H1 (cell line): ENCODE measurements around the gene PLAC1. TPM values are rescaled to one million over a fixed set of nuclear protein-coding genes. Genes with fewer than 3 reads are reported as not detected.

ENCODE experiments used
- CTCF ChIA-PET: fragments of 300-600 bp; sonication (Branson Sonifier 250); formaldehyde crosslinking; loops from one replicate; lab custom pipeline; 2021; ENCODE audit not compliant: partially characterized antibody; lab: Charles Lee
- POLR2A ChIA-PET: fragments of 300-600 bp; sonication (Branson Sonifier 250); formaldehyde crosslinking; loops from one replicate; lab custom pipeline; 2021; ENCODE audit warnings: inconsistent platforms; ENCODE audit not compliant: partially characterized antibody; lab: Charles Lee
- DNase-seq, 2 experiments: peaks; one replicate each; pipeline versions ENCODE4 v3.0.0 to v3.0.0-alpha.2; 2010 to 2022; ENCODE audit warnings: low spot score in 2 of 2, low read depth in 1 of 2, mixed read lengths in 1 of 2
- FAIRE-seq: peaks from 2 replicates; lab custom pipeline; 2011; peaks lifted over from hg19 to GRCh38; lab: Jason Lieb, UNC
- H2AFZ ChIP-seq: 2 replicates; pipeline ENCODE4 v1.8.1; 2012; ENCODE audit warnings: low read length, inconsistent platforms
- H2AK5ac ChIP-seq: 2 replicates; pipeline ENCODE4 v1.6.1; 2013; ENCODE audit warnings: low read depth, low read length
- H2BK120ac ChIP-seq: replicated peaks from 2 replicates; pipeline ENCODE3; 2013; ENCODE audit warnings: low read depth, low read length, inconsistent platforms
- H2BK12ac ChIP-seq: 2 replicates; pipeline ENCODE4 v1.6.1; 2013; ENCODE audit warnings: low read depth, low read length
- H2BK15ac ChIP-seq: 2 replicates; pipeline ENCODE4 v1.6.1; 2013; ENCODE audit warnings: low read length
- H2BK20ac ChIP-seq: 2 replicates; pipeline ENCODE4 v1.6.1; 2013; ENCODE audit warnings: low read length
- H2BK5ac ChIP-seq: 2 replicates; pipeline ENCODE4 v1.6.1; 2013; ENCODE audit warnings: low read depth, low read length
- H3K14ac ChIP-seq: 2 replicates; pipeline ENCODE4 v1.6.1; 2013; ENCODE audit warnings: inconsistent platforms; ENCODE audit not compliant: insufficient read length
- H3K18ac ChIP-seq: 2 replicates; pipeline ENCODE4 v1.6.1; 2013; ENCODE audit warnings: low read length; ENCODE audit errors: extremely low read depth
- H3K23ac ChIP-seq: 2 replicates; pipeline ENCODE4 v1.6.1; 2013; ENCODE audit warnings: inconsistent platforms; ENCODE audit not compliant: insufficient read length
- H3K23me2 ChIP-seq: 2 replicates; pipeline ENCODE4 v1.6.1; 2013; ENCODE audit warnings: low read depth, low read length
- H3K27ac ChIP-seq: 2 replicates; pipeline ENCODE4 v1.6.1; 2011; ENCODE audit warnings: low read depth, low read length, inconsistent platforms
- H3K27me3 ChIP-seq, 4 experiments: replicated peaks in 1 of 4; 1 replicate in 1 of 4; 2 replicates in 3 of 4; pipeline versions ENCODE4 v1.6.1 to v1.8.1; 2011 to 2013; ENCODE audit warnings: low read length in 3 of 4, mild to moderate bottlenecking in 3 of 4, inconsistent platforms in 2 of 4, mixed read lengths in 2 of 4, moderate library complexity in 1 of 4; ENCODE audit not compliant: control insufficient read depth in 3 of 4, insufficient read depth in 3 of 4; ENCODE audit errors: extremely low read depth in 1 of 4
- H3K36me3 ChIP-seq, 4 experiments: 2 replicates each; pipeline versions ENCODE4 v1.6.1 to v1.8.1; 2011 to 2013; ENCODE audit warnings: mild to moderate bottlenecking in 4 of 4, low read length in 3 of 4, moderate library complexity in 2 of 4, control low read depth in 1 of 4, inconsistent platforms in 1 of 4; ENCODE audit not compliant: insufficient read depth in 4 of 4, control insufficient read depth in 2 of 4
- H3K4ac ChIP-seq: replicated peaks from 2 replicates; pipeline ENCODE3; 2013; ENCODE audit warnings: low read length, low read depth, mixed read lengths, inconsistent platforms; ENCODE audit not compliant: insufficient read length
- H3K4me1 ChIP-seq, 4 experiments: replicated peaks in 1 of 4; 1 replicate in 1 of 4; 2 replicates in 3 of 4; pipeline versions ENCODE4 v1.6.1 to v1.8.1; 2011 to 2013; ENCODE audit warnings: low read length in 3 of 4, inconsistent platforms in 2 of 4, mixed read lengths in 1 of 4; ENCODE audit not compliant: insufficient read depth in 4 of 4, control insufficient read depth in 3 of 4
- H3K4me2 ChIP-seq, 2 experiments: 2 replicates each; pipeline versions ENCODE4 v1.6.1 to v1.8.1; 2011 to 2013; ENCODE audit warnings: low read depth in 2 of 2, low read length in 2 of 2, control low read depth in 1 of 2, inconsistent platforms in 1 of 2, mild to moderate bottlenecking in 1 of 2; ENCODE audit not compliant: insufficient read depth in 1 of 2
- H3K4me3 ChIP-seq, 4 experiments: fragments of 200-600, 300-600 bp in 1 of 4; sonication (generic), shearing (Covaris generic), sonication (Bioruptor Twin) in 1 of 4; 2 replicates each; pipeline versions ENCODE4 v1.5.1 to v1.8.1; 2011 to 2016; ENCODE audit warnings: low read length in 4 of 4, low read depth in 3 of 4, control low read depth in 2 of 4, inconsistent platforms in 2 of 4, mild to moderate bottlenecking in 2 of 4, mixed read lengths in 1 of 4, moderate library complexity in 1 of 4; ENCODE audit not compliant: insufficient read depth in 2 of 4; ENCODE audit errors: extremely low read depth in 1 of 4
- H3K56ac ChIP-seq: replicated peaks from 2 replicates; pipeline ENCODE3; 2013; ENCODE audit warnings: low read depth, mild to moderate bottlenecking, mixed read lengths, low read length, inconsistent platforms; ENCODE audit not compliant: insufficient read length
- H3K79me1 ChIP-seq: 2 replicates; pipeline ENCODE4 v1.6.1; 2013; ENCODE audit warnings: low read depth, low read length, control low read depth
- H3K79me2 ChIP-seq, 2 experiments: 2 replicates each; pipeline versions ENCODE4 v1.6.1 to v1.8.1; 2012 to 2013; ENCODE audit warnings: low read length in 2 of 2, mild to moderate bottlenecking in 2 of 2, inconsistent platforms in 1 of 2; ENCODE audit not compliant: insufficient read depth in 2 of 2, control insufficient read depth in 1 of 2
- H3K9ac ChIP-seq, 4 experiments: replicated peaks in 1 of 4; 1 replicate in 1 of 4; 2 replicates in 3 of 4; pipeline versions ENCODE4 v1.6.1 to v1.8.1; 2011 to 2013; ENCODE audit warnings: low read depth in 3 of 4, low read length in 3 of 4, control low read depth in 2 of 4, mild to moderate bottlenecking in 2 of 4, moderate library complexity in 2 of 4, inconsistent platforms in 1 of 4; ENCODE audit errors: extremely low read depth in 1 of 4
- H3K9me3 ChIP-seq, 2 experiments: 2 replicates each; pipeline versions ENCODE4 v1.6.1 to v1.8.1; 2012 to 2013; ENCODE audit warnings: mild to moderate bottlenecking in 2 of 2, moderate library complexity in 2 of 2, control low read depth in 1 of 2, inconsistent platforms in 1 of 2, low read depth in 1 of 2, low read length in 1 of 2, mixed read lengths in 1 of 2; ENCODE audit not compliant: insufficient read depth in 2 of 2
- H4K20me1 ChIP-seq, 2 experiments: replicated peaks in 1 of 2; 2 replicates each; pipeline versions ENCODE3 to v1.8.1; 2011 to 2013; ENCODE audit warnings: inconsistent platforms in 2 of 2, low read length in 2 of 2, mild to moderate bottlenecking in 1 of 2; ENCODE audit not compliant: insufficient read depth in 2 of 2, control insufficient read depth in 1 of 2
- H4K5ac ChIP-seq: 2 replicates; pipeline ENCODE4 v1.6.1; 2013; ENCODE audit warnings: low read length, low read depth, mixed read lengths, inconsistent platforms; ENCODE audit not compliant: insufficient read length
- H4K8ac ChIP-seq: 2 replicates; pipeline ENCODE4 v1.8.0; 2013; ENCODE audit warnings: mild to moderate bottlenecking, moderate library complexity, low read length, inconsistent platforms; ENCODE audit not compliant: insufficient read depth; ENCODE audit errors: extremely low read depth
- H4K91ac ChIP-seq: replicated peaks from 2 replicates; pipeline ENCODE3; 2013; ENCODE audit warnings: low read length, mixed read lengths, inconsistent platforms; ENCODE audit not compliant: insufficient read length
- EGR1 ChIP-seq: IDR thresholded peaks from 2 replicates; pipeline ENCODE4 v1.6.1; 2011; ENCODE audit warnings: low read depth, low read length, borderline replicate concordance
- HDAC2 ChIP-seq, 2 experiments: fragments of 300-600 bp in 1 of 2; sonication (generic) in 1 of 2; IDR thresholded peaks; 2 replicates each; pipeline ENCODE4 v1.6.1; 2011 to 2012; ENCODE audit warnings: low read depth in 2 of 2, low read length in 2 of 2, mild to moderate bottlenecking in 2 of 2, moderate library complexity in 2 of 2, borderline replicate concordance in 1 of 2, inconsistent platforms in 1 of 2
- HDAC6 ChIP-seq: IDR thresholded peaks from one replicate; pipeline ENCODE4 v1.7.1; 2012; ENCODE audit warnings: low read depth, mild to moderate bottlenecking, inconsistent platforms, low read length, moderate library complexity
- JUND ChIP-seq: IDR thresholded peaks from 2 replicates; pipeline ENCODE4 v1.6.1; 2011; ENCODE audit warnings: mild to moderate bottlenecking, improper control_type of control experiment, low read length
- KDM4A ChIP-seq: IDR thresholded peaks from one replicate; pipeline ENCODE4 v1.7.1; 2012; ENCODE audit warnings: low read depth, mild to moderate bottlenecking, moderate library complexity, low read length, inconsistent platforms; ENCODE audit not compliant: severe bottlenecking
- KDM5A ChIP-seq: fragments of 200-600 bp; IDR thresholded peaks from 2 replicates; pipeline ENCODE4 v1.7.1; 2012; ENCODE audit warnings: mild to moderate bottlenecking, low read length, inconsistent platforms, mixed read lengths
- MAFK ChIP-seq: IDR thresholded peaks from 2 replicates; pipeline ENCODE4 v1.6.1; 2012; ENCODE audit warnings: low read depth, mild to moderate bottlenecking, improper control_type of control experiment, low read length
- NRF1 ChIP-seq: IDR thresholded peaks from 2 replicates; pipeline ENCODE4 v1.6.1; 2011; ENCODE audit warnings: mild to moderate bottlenecking, low read depth, low read length, improper control_type of control experiment
- POLR2A ChIP-seq, 2 experiments: IDR thresholded peaks; 1 replicate in 1 of 2; 2 replicates in 1 of 2; pipeline ENCODE4 v1.6.1; 2011; ENCODE audit warnings: low read depth in 2 of 2, low read length in 2 of 2, mild to moderate bottlenecking in 2 of 2; ENCODE audit errors: control extremely low read depth in 1 of 2
- RFX5 ChIP-seq: IDR thresholded peaks from 2 replicates; pipeline ENCODE4 v1.6.1; 2011; ENCODE audit warnings: low read depth, low read length, improper control_type of control experiment, borderline replicate concordance
- SP1 ChIP-seq: IDR thresholded peaks from 2 replicates; pipeline ENCODE4 v1.6.1; 2011; ENCODE audit warnings: low read depth, low read length
- WGBS, 2 experiments: shearing (Covaris generic) in 1 of 2; methylation state at CpG; one replicate each; pipeline versions ENCODE4 v1.1.6 to v1.1.7; 2013 to 2015; ENCODE audit warnings: low lambda C conversion rate in 2 of 2, mixed read lengths in 2 of 2, inconsistent platforms in 1 of 2, low coverage in 1 of 2, missing lambda C conversion rate in 1 of 2; ENCODE audit not compliant: insufficient replicate concordance in 2 of 2, insufficient coverage in 1 of 2, insufficient read length in 1 of 2; ENCODE audit errors: extremely low coverage in 1 of 2, missing lambda C conversion rate in 1 of 2; 5-methylcytosine and 5-hydroxymethylcytosine counted together
- polyA plus RNA-seq, 7 experiments: library from polyadenylated mRNA; depleted of rRNA in 3 of 7; stranded (reverse) in 5 of 7; unstranded in 2 of 7; fragments of >200 nt in 5 of 7; fragments of 200-250 nt in 2 of 7; gene quantifications; 1 replicate in 5 of 7; 2 replicates in 1 of 7; 4 replicates in 1 of 7; pipeline versions ENCODE4 v1.2.1 to v1.2.3, GENCODE V29; 2011 to 2013; ENCODE audit warnings: missing spikeins in 2 of 7, mixed read lengths in 2 of 7
- total RNA-seq: library from RNA; stranded (reverse); fragmentation: NEBNext Ultra II Directional; extraction: Animal tissue kit (Norgen Biotek cat#: 25700); gene quantifications from 2 replicates; pipeline ENCODE4 v1.2.1, GENCODE V29; 2021

Gene PLAC1
- total and polyA plus RNA-seq, 2 of the 8 experiments (the other 6 are each of a cell fraction or from before 2014, with no cell fraction given) = 1.8 TPM; not detected in 1

DNA sequence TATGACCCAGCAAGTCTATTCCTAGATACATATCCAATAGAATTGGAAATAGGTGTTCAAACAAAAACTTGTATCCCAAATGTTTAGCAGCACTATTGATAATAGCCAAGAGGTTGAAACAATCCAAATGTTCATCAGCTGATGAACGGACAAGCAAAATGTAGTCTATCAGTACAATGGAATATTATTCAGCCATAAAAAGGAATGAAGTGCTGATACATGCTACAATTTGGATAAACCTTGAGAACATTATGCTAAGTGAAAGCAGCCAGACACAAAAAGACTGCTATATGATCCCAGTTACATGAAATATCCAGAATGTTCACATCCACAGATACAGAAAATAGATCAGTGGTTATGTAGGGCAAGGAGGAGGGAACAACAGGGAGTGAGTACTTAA lies 50.1 kb downstream of the PLAC1 start:
- no peaks in the 10 kb centered on the region for H4K20me1 ChIP-seq
- H3K4me2 ChIP-seq = no peak overlapping the region
- H3K27ac ChIP-seq = no peak overlapping the region
- H2BK120ac ChIP-seq = no peak overlapping the region
- H2AFZ ChIP-seq = no peak overlapping the region
- no peaks in the 10 kb centered on the region for H3K36me3 ChIP-seq
- H3K4ac ChIP-seq = no peak overlapping the region
- H2BK20ac ChIP-seq = no peak overlapping the region
- H3K56ac ChIP-seq = no peak overlapping the region
- WGBS, 2 experiments = 86% methylated on average over 1 of the region's 1 CpG; no CpG with 5 or more reads in 1 of the 2 experiments
- no peaks in the 10 kb centered on the region for H3K27me3 ChIP-seq
- no peak overlapping the region for H3K18ac ChIP-seq
- H3K9me3 ChIP-seq = no peaks in the 10 kb centered on the region
- DNase-seq (no peak), FAIRE-seq (peak; percentile 69)
- H3K4me1 ChIP-seq = peaks cover 0 to 7% (median 2%) of the 10 kb centered on the region in 4 experiments; a peak in 3 of 7 replicates
- no peaks in the 10 kb centered on the region for H3K23me2 ChIP-seq
- TF ChIP-seq NRF1 (no peak), JUND (no peak), KDM5A (no peak), MAFK (no peak), SP1 (no peak), HDAC2 (IDR thresholded peaks at IDR 0.05; ENCODE audit: borderline replicate concordance in 1 of 2, low read depth in 2 of 2, low read length in 2 of 2) (no peak), KDM4A (no peak), POLR2A (IDR thresholded peaks at IDR 0.05; ENCODE audit: control extremely low read depth in 1 of 2, low read depth in 2 of 2, low read length in 2 of 2) (no peak), HDAC6 (no peak), EGR1 (no peak), RFX5 (no peak)
- H2BK15ac ChIP-seq = no peak overlapping the region
- ChIA-PET CTCF (no interaction called here), POLR2A (no interaction called here)
- H2AK5ac ChIP-seq = no peak overlapping the region
- no peak overlapping the region for H4K91ac ChIP-seq
- H3K4me3 ChIP-seq = no peak overlapping the region
- H4K5ac ChIP-seq = no peak overlapping the region
- H3K79me2 ChIP-seq = no peaks in the 10 kb centered on the region
- no peaks in the 10 kb centered on the region for H3K79me1 ChIP-seq
- H2BK5ac ChIP-seq = no peak overlapping the region
- H4K8ac ChIP-seq = no peak overlapping the region
- H3K23ac ChIP-seq = no peak overlapping the region
- H2BK12ac ChIP-seq = no peak overlapping the region
- H3K9ac ChIP-seq = no peak overlapping the region
- no peak overlapping the region for H3K14ac ChIP-seq
